Measurements from ENCODE around the gene DEFB114. TPM values are rescaled to one million over a fixed set of nuclear protein-coding genes. Genes with fewer than 3 reads are reported as not detected.

DEFB114 gene
- polyA plus RNA-seq, 3 donors: not detected

GRCh38 chr6:49988900-49989299 is 24.9 kb upstream of the DEFB114 start:
- H3K4me3 Mint-ChIP-seq: no peak overlapping the region
- intact Hi-C loops (cut with micrococcal nuclease): no loop called here
- Histone ChIP-seq H4K20me1 (ENCODE audit: insufficient read depth, low read length) (no peaks in the 10 kb centered on the region), H3K9me3 (replicated peaks in 1 of 2; ENCODE audit: control insufficient read depth in 1 of 2, insufficient read depth in 1 of 2, low read length in 2 of 2) (peaks cover 0 to 14% of the 10 kb centered on the region in 2 donors), H3K4me2 (replicated peaks; ENCODE audit: extremely low read depth, low read length, poor library complexity, severe bottlenecking) (no peak overlapping the region), H3K27ac (ENCODE audit: low read depth in 1 of 2, low read length in 2 of 2) (no peak overlapping the region), H3K79me2 (ENCODE audit: insufficient read depth, low read length) (no peaks in the 10 kb centered on the region), H3K4me1 (ENCODE audit: control insufficient read depth in 1 of 2, insufficient read depth in 2 of 2, low read length in 2 of 2) (no peaks in the 10 kb centered on the region), H3K9ac (ENCODE audit: insufficient read depth, low read length, poor library complexity, severe bottlenecking) (no peak overlapping the region), H3K27me3 (ENCODE audit: control insufficient read depth in 2 of 2, insufficient read depth in 2 of 2, low read length in 2 of 2) (no peaks in the 10 kb centered on the region), H3K4me3 (replicated peaks in 1 of 3; ENCODE audit: low read depth in 2 of 3, low read length in 3 of 3) (no peak overlapping the region), H2AFZ (ENCODE audit: insufficient read depth, low read depth, low read length, poor library complexity, severe bottlenecking) (no peak overlapping the region), H3K36me3 (replicated peaks in 1 of 2; ENCODE audit: control insufficient read depth in 1 of 2, insufficient read depth in 2 of 2, low read length in 2 of 2) (no peaks in the 10 kb centered on the region)
- peaks cover 0 to 7% (median 2%) of the 10 kb centered on the region in 7 donors for H3K9me3 Mint-ChIP-seq
- WGBS (ENCODE audit: insufficient coverage): no CpG with 5 or more reads among the region's 2 CpGs
- no peaks in the 10 kb centered on the region for H3K36me3 Mint-ChIP-seq
- no peaks in the 10 kb centered on the region for H3K27me3 Mint-ChIP-seq (ENCODE audit: low read depth in 3 of 3)
- no peak for TF ChIP-seq CTCF (IDR thresholded peaks at IDR 0.05)
- no peak for DNase-seq
- no peaks in the 10 kb centered on the region for H3K4me1 Mint-ChIP-seq
- no peak overlapping the region for H3K27ac Mint-ChIP-seq

GRCh38 chr6:49987749-49988148 is 23.8 kb upstream of the DEFB114 start:
- DNase-seq: no peak
- no peaks in the 10 kb centered on the region for H4K20me1 ChIP-seq (ENCODE audit: insufficient read depth, low read length)
- no peaks in the 10 kb centered on the region for H3K4me1 ChIP-seq (ENCODE audit: control insufficient read depth in 1 of 2, insufficient read depth in 2 of 2, low read length in 2 of 2)
- no peak overlapping the region for H3K4me3 Mint-ChIP-seq
- WGBS (ENCODE audit: insufficient coverage): 100% methylated on average over 1 of the region's 2 CpGs
- no peak overlapping the region for H3K27ac ChIP-seq (ENCODE audit: low read depth in 1 of 2, low read length in 2 of 2)
- no peaks in the 10 kb centered on the region for H3K79me2 ChIP-seq (ENCODE audit: insufficient read depth, low read length)
- H2AFZ ChIP-seq (ENCODE audit: insufficient read depth, low read depth, low read length, poor library complexity, severe bottlenecking): no peak overlapping the region
- H3K36me3 ChIP-seq (replicated peaks in 1 of 2; ENCODE audit: control insufficient read depth in 1 of 2, insufficient read depth in 2 of 2, low read length in 2 of 2): no peaks in the 10 kb centered on the region
- intact Hi-C loops (cut with micrococcal nuclease): no loop called here
- no peaks in the 10 kb centered on the region for H3K27me3 ChIP-seq (ENCODE audit: control insufficient read depth in 2 of 2, insufficient read depth in 2 of 2, low read length in 2 of 2)
- H3K9me3 ChIP-seq (replicated peaks in 1 of 2; ENCODE audit: control insufficient read depth in 1 of 2, insufficient read depth in 1 of 2, low read length in 2 of 2): peaks cover 0 to 14% of the 10 kb centered on the region in 2 donors
- H3K4me2 ChIP-seq (replicated peaks; ENCODE audit: extremely low read depth, low read length, poor library complexity, severe bottlenecking): no peak overlapping the region
- H3K4me3 ChIP-seq (replicated peaks in 1 of 3; ENCODE audit: low read depth in 2 of 3, low read length in 3 of 3): no peak overlapping the region
- H3K4me1 Mint-ChIP-seq: no peaks in the 10 kb centered on the region
- peaks cover 0 to 1% (median 0%) of the 10 kb centered on the region in 3 donors for H3K27me3 Mint-ChIP-seq (ENCODE audit: low read depth in 3 of 3)
- H3K27ac Mint-ChIP-seq: no peak overlapping the region
- TF ChIP-seq CTCF (IDR thresholded peaks at IDR 0.05): no peak
- no peak overlapping the region for H3K9ac ChIP-seq (ENCODE audit: insufficient read depth, low read length, poor library complexity, severe bottlenecking)
- peaks cover 0 to 7% (median 2%) of the 10 kb centered on the region in 7 donors for H3K9me3 Mint-ChIP-seq
- H3K36me3 Mint-ChIP-seq: no peaks in the 10 kb centered on the region
